Activated naive CD8-positive, alpha-beta T cell treated with anti-CD3 and anti-CD28 coated beads, Interleukin-2, amount 50 U/mL, for 24 hours (primary cell): ENCODE data around the gene FAM240B.

ENCODE experiments used
- ATAC-seq: fragments of 150-1000 bp; cut with Tn5 transposase; one replicate; pipeline ENCODE4 v1.10.0; 2021
- DNase-seq: peaks from one replicate; pipeline ENCODE4 v3.0.0; 2021
- H3K27ac Mint-ChIP-seq: one replicate; pipeline ENCODE4 v1.8.0; 2021; ENCODE audit warnings: mild to moderate bottlenecking, mixed read lengths
- H3K27me3 Mint-ChIP-seq: one replicate; pipeline ENCODE4 v1.8.0; 2021; ENCODE audit warnings: mixed read lengths
- H3K36me3 Mint-ChIP-seq: one replicate; pipeline ENCODE4 v1.8.0; 2021; ENCODE audit warnings: low read depth, mixed read lengths
- H3K4me1 Mint-ChIP-seq: one replicate; pipeline ENCODE4 v1.8.0; 2021; ENCODE audit warnings: mixed read lengths
- H3K4me3 Mint-ChIP-seq: one replicate; pipeline ENCODE4 v1.8.0; 2021; ENCODE audit warnings: mild to moderate bottlenecking, moderate library complexity, mixed read lengths
- H3K9me3 Mint-ChIP-seq: one replicate; pipeline ENCODE4 v1.8.0; 2021; ENCODE audit warnings: mixed read lengths

The FAM240B gene

GRCh38 chr9:38687389-38687842 is 32.5 kb downstream of the FAM240B start:
- H3K36me3 Mint-ChIP-seq = no peaks in the 10 kb centered on the region
- H3K9me3 Mint-ChIP-seq = no peaks in the 10 kb centered on the region
- H3K27me3 Mint-ChIP-seq = no peaks in the 10 kb centered on the region
- peak; percentile 8 for DNase-seq
- H3K4me3 Mint-ChIP-seq = no peak overlapping the region
- ATAC-seq = no peak
- no peak overlapping the region for H3K27ac Mint-ChIP-seq
- no peaks in the 10 kb centered on the region for H3K4me1 Mint-ChIP-seq

GRCh38 chr9:38686933-38687332 is 33.0 kb downstream of the FAM240B start:
- DNase-seq = no peak
- Mint-ChIP-seq H3K36me3 (no peaks in the 10 kb centered on the region), H3K4me3 (no peak overlapping the region), H3K9me3 (no peaks in the 10 kb centered on the region), H3K4me1 (no peaks in the 10 kb centered on the region), H3K27me3 (no peaks in the 10 kb centered on the region), H3K27ac (no peak overlapping the region)
- no peak for ATAC-seq

DNA sequence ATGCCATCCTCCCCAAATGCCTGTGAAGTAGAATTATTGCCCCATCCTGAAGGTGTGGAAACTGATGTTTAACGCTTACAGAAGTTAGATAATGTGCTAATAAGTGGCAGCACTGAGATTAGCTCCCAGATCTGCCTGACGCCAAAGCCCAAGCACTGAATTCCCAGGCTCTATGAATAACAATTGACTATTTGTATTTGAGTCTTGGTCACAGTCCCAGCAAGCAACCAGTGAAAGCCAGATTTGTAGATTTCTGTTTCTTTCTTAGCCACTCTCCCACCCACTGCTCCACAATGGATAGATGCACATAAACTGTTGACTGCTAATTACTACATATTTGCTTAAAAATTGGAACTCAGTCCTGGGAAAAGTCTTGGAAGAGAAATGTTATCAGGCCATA is 34.4 kb downstream of the FAM240B start:
- Mint-ChIP-seq H3K4me3 (no peak overlapping the region), H3K4me1 (no peaks in the 10 kb centered on the region), H3K27ac (no peak overlapping the region), H3K36me3 (no peaks in the 10 kb centered on the region), H3K9me3 (no peaks in the 10 kb centered on the region), H3K27me3 (no peaks in the 10 kb centered on the region)
- DNase-seq = no peak
- ATAC-seq = no peak

GRCh38 chr9:38683336-38683735 is 36.6 kb downstream of the FAM240B start:
- DNase-seq = no peak
- Mint-ChIP-seq H3K36me3 (no peaks in the 10 kb centered on the region), H3K27me3 (no peaks in the 10 kb centered on the region), H3K9me3 (no peaks in the 10 kb centered on the region), H3K4me1 (no peaks in the 10 kb centered on the region), H3K4me3 (no peak overlapping the region), H3K27ac (no peak overlapping the region)
- no peak for ATAC-seq

DNA sequence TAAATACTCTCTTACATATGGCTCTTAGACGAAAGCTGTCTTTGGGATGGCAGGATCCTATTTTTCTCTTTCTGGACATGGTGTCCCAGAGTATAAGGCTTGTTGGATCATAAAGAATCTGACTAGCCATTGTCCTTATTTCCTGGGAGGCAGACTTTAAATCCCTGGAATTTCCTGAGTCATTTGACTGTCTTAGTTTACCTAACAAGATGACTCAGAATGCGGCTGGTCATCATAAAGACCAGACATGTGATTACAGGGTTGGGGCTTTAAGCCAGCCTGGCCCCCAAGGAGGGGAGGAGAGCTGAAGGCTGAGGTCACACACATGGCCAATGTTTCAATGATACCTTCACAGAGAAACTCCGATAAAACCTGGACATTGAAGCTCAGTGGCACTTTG is 37.2 kb downstream of the FAM240B start:
- Mint-ChIP-seq H3K9me3 (no peaks in the 10 kb centered on the region), H3K4me1 (no peaks in the 10 kb centered on the region), H3K4me3 (no peak overlapping the region), H3K27me3 (no peaks in the 10 kb centered on the region), H3K27ac (no peak overlapping the region), H3K36me3 (no peaks in the 10 kb centered on the region)
- no peak for DNase-seq
- no peak for ATAC-seq

GRCh38 chr9:38681747-38682227 is 38.1 kb downstream of the FAM240B start:
- ATAC-seq = no peak
- H3K36me3 Mint-ChIP-seq = no peaks in the 10 kb centered on the region
- no peak for DNase-seq
- H3K9me3 Mint-ChIP-seq = no peaks in the 10 kb centered on the region
- H3K4me3 Mint-ChIP-seq = no peak overlapping the region
- H3K27me3 Mint-ChIP-seq = peaks cover 5% of the 10 kb centered on the region
- H3K27ac Mint-ChIP-seq = no peak overlapping the region
- no peaks in the 10 kb centered on the region for H3K4me1 Mint-ChIP-seq

GRCh38 chr9:38680837-38681445 is 39.0 kb downstream of the FAM240B start:
- Mint-ChIP-seq H3K36me3 (no peaks in the 10 kb centered on the region), H3K4me3 (no peak overlapping the region), H3K27me3 (peaks cover 5% of the 10 kb centered on the region), H3K4me1 (no peaks in the 10 kb centered on the region), H3K9me3 (no peaks in the 10 kb centered on the region), H3K27ac (no peak overlapping the region)
- DNase-seq = no peak
- no peak for ATAC-seq

GRCh38 chr9:38677660-38678303 is 42.2 kb downstream of the FAM240B start:
- no peaks in the 10 kb centered on the region for H3K9me3 Mint-ChIP-seq
- H3K4me1 Mint-ChIP-seq = no peaks in the 10 kb centered on the region
- H3K4me3 Mint-ChIP-seq = no peak overlapping the region
- peaks cover 5% of the 10 kb centered on the region for H3K27me3 Mint-ChIP-seq
- no peak overlapping the region for H3K27ac Mint-ChIP-seq
- no peaks in the 10 kb centered on the region for H3K36me3 Mint-ChIP-seq
- no peak for DNase-seq
- no peak for ATAC-seq

DNA sequence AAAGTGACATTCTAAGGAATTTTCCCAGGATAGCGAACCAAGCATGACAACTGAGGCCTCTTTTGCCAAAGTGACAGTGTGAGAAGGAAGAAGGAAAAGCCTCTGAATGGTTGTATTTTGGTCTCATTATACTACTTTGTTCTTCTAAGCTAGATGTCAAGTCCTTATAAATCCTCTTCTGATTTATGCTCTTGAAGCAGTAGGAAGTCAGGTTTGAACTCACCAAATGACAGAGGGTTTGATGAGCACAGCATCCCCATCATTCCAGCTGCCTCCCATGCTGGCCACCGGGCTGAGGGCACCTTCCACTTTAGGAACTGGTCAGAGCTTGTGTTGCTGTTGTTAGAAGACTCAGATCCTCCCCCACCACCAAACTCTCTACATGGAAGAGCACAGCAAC is 44.1 kb downstream of the FAM240B start:
- Mint-ChIP-seq H3K36me3 (no peaks in the 10 kb centered on the region), H3K4me3 (no peak overlapping the region), H3K4me1 (peaks cover 2% of the 10 kb centered on the region), H3K9me3 (no peaks in the 10 kb centered on the region), H3K27me3 (peaks cover 5% of the 10 kb centered on the region), H3K27ac (no peak overlapping the region)
- ATAC-seq (no peak), DNase-seq (no peak)

DNA sequence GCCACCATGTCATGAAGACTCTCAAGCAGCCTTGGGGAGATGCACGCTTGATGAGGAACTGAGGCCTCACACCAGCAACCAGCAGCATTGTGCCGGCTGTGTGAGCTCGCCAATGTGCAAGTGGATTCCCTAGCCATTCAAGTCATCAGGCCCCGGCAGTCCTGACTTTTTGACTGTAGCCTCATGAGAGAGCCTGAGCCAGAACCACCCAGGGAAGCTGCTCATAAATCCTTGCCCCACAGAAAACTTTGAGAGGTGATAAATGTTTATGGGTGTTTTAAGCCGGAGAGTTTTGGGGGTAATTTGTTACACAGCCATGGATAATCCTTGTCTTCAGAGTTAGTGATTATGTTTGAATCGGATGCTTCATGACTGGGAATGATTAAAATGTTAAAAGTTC is 44.7 kb downstream of the FAM240B start:
- H3K36me3 Mint-ChIP-seq = no peaks in the 10 kb centered on the region
- no peak for ATAC-seq
- peaks cover 2% of the 10 kb centered on the region for H3K4me1 Mint-ChIP-seq
- peaks cover 5% of the 10 kb centered on the region for H3K27me3 Mint-ChIP-seq
- H3K9me3 Mint-ChIP-seq = no peaks in the 10 kb centered on the region
- no peak overlapping the region for H3K27ac Mint-ChIP-seq
- no peak overlapping the region for H3K4me3 Mint-ChIP-seq
- no peak for DNase-seq

GRCh38 chr9:38673399-38674193 is 46.3 kb downstream of the FAM240B start:
- Mint-ChIP-seq H3K4me3 (no peak overlapping the region), H3K27ac (no peak overlapping the region)
- ATAC-seq = no peak

GRCh38 chr9:38671748-38672147 is 48.2 kb downstream of the FAM240B start:
- Mint-ChIP-seq H3K4me1 (peaks cover 2% of the 10 kb centered on the region), H3K4me3 (no peak overlapping the region), H3K27me3 (peaks cover 3% of the 10 kb centered on the region), H3K27ac (no peak overlapping the region), H3K36me3 (no peaks in the 10 kb centered on the region), H3K9me3 (no peaks in the 10 kb centered on the region)
- no peak for ATAC-seq
- DNase-seq = no peak

More at GRCh38 chr9:38673399-38674193, 46.3 kb downstream of the FAM240B start:
- Mint-ChIP-seq H3K9me3 (no peaks in the 10 kb centered on the region), H3K36me3 (no peaks in the 10 kb centered on the region), H3K4me1 (peaks cover 2% of the 10 kb centered on the region), H3K27me3 (peaks cover 5% of the 10 kb centered on the region)
- no peak for DNase-seq

GRCh38 chr9:38671372-38671731 is 48.6 kb downstream of the FAM240B start:
- H3K27ac Mint-ChIP-seq = no peak overlapping the region
- no peaks in the 10 kb centered on the region for H3K9me3 Mint-ChIP-seq
- H3K4me1 Mint-ChIP-seq = peaks cover 2% of the 10 kb centered on the region
- H3K36me3 Mint-ChIP-seq = no peaks in the 10 kb centered on the region
- H3K27me3 Mint-ChIP-seq = peaks cover 3% of the 10 kb centered on the region
- no peak overlapping the region for H3K4me3 Mint-ChIP-seq
- DNase-seq (no peak), ATAC-seq (no peak)

- H3K36me3 Mint-ChIP-seq = no peaks in the 10 kb centered on the region
- H3K4me3 Mint-ChIP-seq = no peak overlapping the region
- no peak for ATAC-seq
- peaks cover 3% of the 10 kb centered on the region for H3K27me3 Mint-ChIP-seq
- H3K4me1 Mint-ChIP-seq = peaks cover 2% of the 10 kb centered on the region
- H3K9me3 Mint-ChIP-seq = no peaks in the 10 kb centered on the region
- DNase-seq = no peak
- no peak overlapping the region for H3K27ac Mint-ChIP-seq
These were observed 49.2 kb downstream of the FAM240B start for GRCh38 chr9:38670542-38671371.
